Liver (tissue), 9 donors: ENCODE measurements around the gene LRRN4CL. TPM values are rescaled to one million over a fixed set of nuclear protein-coding genes. Genes with fewer than 3 reads are reported as not detected.
A peak's percentile ranks its signal among the peaks of the same experiment; 100 is the strongest.

ENCODE experiments used
- DNase-seq: peaks from one replicate; pipeline ENCODE4 v3.0.0-alpha.2; 2017; ENCODE audit warnings: low spot score
- H3K27ac ChIP-seq, 2 donors: one replicate each; pipeline ENCODE4 v1.7.0; 2013; ENCODE audit warnings: inconsistent platforms in 2 of 2, low read length in 2 of 2, control low read depth in 1 of 2, low read depth in 1 of 2, mild to moderate bottlenecking in 1 of 2
- H3K27me3 ChIP-seq, 4 donors: one replicate each; pipeline versions ENCODE4 v1.6.1 to v1.7.0; 2013; ENCODE audit warnings: low read length in 3 of 4, inconsistent platforms in 1 of 4, mild to moderate bottlenecking in 1 of 4, moderate library complexity in 1 of 4; ENCODE audit not compliant: control insufficient read depth in 4 of 4, insufficient read depth in 4 of 4
- H3K36me3 ChIP-seq, 4 donors: one replicate each; pipeline versions ENCODE4 v1.6.1 to v1.7.0; 2013; ENCODE audit warnings: low read length in 3 of 4, mild to moderate bottlenecking in 3 of 4, low read depth in 1 of 4, moderate library complexity in 1 of 4; ENCODE audit not compliant: control insufficient read depth in 4 of 4, insufficient read depth in 3 of 4
- H3K4me1 ChIP-seq, 4 donors: one replicate each; pipeline versions ENCODE4 v1.6.1 to v1.7.0; 2013; ENCODE audit warnings: low read length in 3 of 4, mild to moderate bottlenecking in 3 of 4, moderate library complexity in 1 of 4; ENCODE audit not compliant: control insufficient read depth in 4 of 4, insufficient read depth in 4 of 4
- H3K4me3 ChIP-seq, 3 donors: one replicate each; pipeline versions ENCODE4 v1.6.1 to v1.7.0; 2013; ENCODE audit warnings: low read length in 3 of 3, control low read depth in 1 of 3, low read depth in 1 of 3, mild to moderate bottlenecking in 1 of 3
- H3K9ac ChIP-seq, 2 donors: one replicate each; pipeline ENCODE4 v1.7.0; 2013; ENCODE audit warnings: low read length in 2 of 2, mild to moderate bottlenecking in 2 of 2, moderate library complexity in 2 of 2, control low read depth in 1 of 2, low read depth in 1 of 2
- H3K9me3 ChIP-seq, 4 donors: one replicate each; pipeline versions ENCODE4 v1.6.1 to v1.7.0; 2013; ENCODE audit warnings: low read length in 3 of 4; ENCODE audit not compliant: control insufficient read depth in 4 of 4
- ATF3 ChIP-seq: IDR thresholded peaks from 2 replicates; pipeline ENCODE4 v1.6.1; 2016; ENCODE audit warnings: antibody characterized with exemption
- EGR1 ChIP-seq, 2 donors: IDR thresholded peaks; 2 replicates each; pipeline ENCODE4 v1.6.1; 2016 to 2018; ENCODE audit warnings: antibody characterized with exemption in 2 of 2, low read depth in 2 of 2
- FOXA1 ChIP-seq: IDR thresholded peaks from 2 replicates; pipeline ENCODE4 v1.6.1; 2016; ENCODE audit warnings: antibody characterized with exemption
- FOXA2 ChIP-seq: IDR thresholded peaks from 2 replicates; pipeline ENCODE4 v1.6.1; 2016; ENCODE audit warnings: antibody characterized with exemption
- GABPA ChIP-seq, 2 donors: IDR thresholded peaks in 1 of 2; conservative IDR thresholded peaks in 1 of 2; 2 replicates each; pipeline ENCODE4 v1.6.1; 2016; ENCODE audit warnings: antibody characterized with exemption in 2 of 2, mild to moderate bottlenecking in 1 of 2, moderate library complexity in 1 of 2
- HNF4A ChIP-seq, 2 donors: conservative IDR thresholded peaks; 2 replicates each; pipeline ENCODE4 v1.6.1; 2016; ENCODE audit warnings: antibody characterized with exemption in 2 of 2, mild to moderate bottlenecking in 2 of 2
- HNF4G ChIP-seq: IDR thresholded peaks from 2 replicates; pipeline ENCODE4 v1.6.1; 2016; ENCODE audit warnings: antibody characterized with exemption
- JUND ChIP-seq, 2 donors: IDR thresholded peaks; 2 replicates each; pipeline ENCODE4 v1.6.1; 2016; ENCODE audit warnings: antibody characterized with exemption in 2 of 2
- MAX ChIP-seq: IDR thresholded peaks from 2 replicates; pipeline ENCODE4 v1.6.1; 2016; ENCODE audit warnings: antibody characterized with exemption
- NR2F2 ChIP-seq: IDR thresholded peaks from 2 replicates; pipeline ENCODE4 v1.6.1; 2016; ENCODE audit warnings: antibody characterized with exemption
- RAD21 ChIP-seq, 2 donors: IDR thresholded peaks; 2 replicates each; pipeline ENCODE4 v1.6.1; 2016; ENCODE audit warnings: antibody characterized with exemption in 2 of 2, mild to moderate bottlenecking in 2 of 2
- RXRA ChIP-seq, 2 donors: IDR thresholded peaks; 2 replicates each; pipeline ENCODE4 v1.6.1; 2017 to 2018; ENCODE audit warnings: antibody characterized with exemption in 2 of 2, mild to moderate bottlenecking in 1 of 2
- SP1 ChIP-seq: IDR thresholded peaks from 2 replicates; pipeline ENCODE4 v1.6.1; 2018; ENCODE audit warnings: antibody characterized with exemption, mild to moderate bottlenecking
- TAF1 ChIP-seq: conservative IDR thresholded peaks from 2 replicates; pipeline ENCODE4 v1.6.1; 2016; ENCODE audit warnings: antibody characterized with exemption, mild to moderate bottlenecking
- YY1 ChIP-seq: IDR thresholded peaks from 2 replicates; pipeline ENCODE4 v1.6.1; 2016; ENCODE audit warnings: antibody characterized with exemption, mild to moderate bottlenecking
- ZBTB33 ChIP-seq: IDR thresholded peaks from 2 replicates; pipeline ENCODE4 v1.6.1; 2016; ENCODE audit warnings: antibody characterized with exemption
- WGBS: extraction: QIAGEN DNeasy Blood & Tissue Kit; methylation state at CpG from one replicate; pipeline ENCODE4 v1.1.7; 2013; 5-methylcytosine and 5-hydroxymethylcytosine counted together
- polyA plus RNA-seq, 2 donors: library from polyadenylated mRNA; stranded (reverse) in 1 of 2; unstranded in 1 of 2; fragments of 200-250 nt in 1 of 2; fragments of >200 nt in 1 of 2; fragmentation: Nextera tagmentation in 1 of 2; extraction: Ambion mirVana in 1 of 2; gene quantifications; one replicate each; pipeline versions ENCODE4 v1.2.1 to v1.2.3, GENCODE V29; 2013 to 2015
- total RNA-seq, 2 donors: library from RNA; depleted of rRNA; stranded (reverse); fragments of >200 nt; gene quantifications; one replicate each; pipeline ENCODE4 v1.2.3, GENCODE V29; 2014
- TF ChIP-seq, protein P1 (sequence below): IDR thresholded peaks from 2 replicates; pipeline ENCODE4 v1.6.1; 2016; ENCODE audit warnings: antibody characterized with exemption, mild to moderate bottlenecking
- TF ChIP-seq, protein P2 (sequence below): fragments of 150-350 bp; IDR thresholded peaks from 2 replicates; pipeline ENCODE4 v1.5.1; 2017; ENCODE audit warnings: improper control_type of control experiment, low read depth, low read length; ENCODE audit not compliant: missing input control
- donor health status: healthy.
- donor health status: healthy.
- donor health status: healthy.
- donor health status: healthy.
- donor health status: healthy.

Gene LRRN4CL
- total and polyA plus RNA-seq, 4 donors: 0.06 to 0.08 TPM; not detected in 2

DNA sequence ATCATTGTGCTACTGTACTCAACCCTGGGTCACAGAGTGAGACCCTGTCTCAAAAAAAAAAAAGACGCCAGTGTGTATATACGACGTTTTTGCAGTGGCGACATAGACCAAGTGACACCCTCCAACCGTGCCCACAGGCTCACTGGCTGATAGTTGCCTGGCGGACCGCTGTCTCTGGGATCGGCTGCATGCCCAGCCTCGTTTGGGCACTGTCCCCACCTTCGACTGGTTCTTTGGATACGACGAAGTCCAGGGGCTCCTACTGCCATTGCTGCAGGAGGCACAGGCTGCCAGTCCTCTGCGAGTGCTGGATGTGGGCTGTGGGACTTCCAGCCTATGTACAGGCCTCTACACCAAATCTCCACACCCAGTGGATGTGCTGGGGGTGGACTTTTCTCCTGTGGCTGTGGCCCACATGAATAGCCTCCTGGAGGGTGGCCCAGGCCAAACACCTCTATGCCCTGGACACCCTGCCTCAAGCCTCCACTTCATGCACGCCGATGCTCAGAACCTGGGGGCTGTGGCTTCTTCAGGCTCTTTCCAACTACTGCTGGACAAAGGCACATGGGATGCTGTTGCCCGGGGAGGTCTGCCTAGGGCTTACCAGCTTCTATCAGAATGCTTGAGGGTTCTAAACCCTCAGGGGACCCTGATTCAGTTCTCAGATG is 22.9 kb downstream of the LRRN4CL start (continued):
- TF ChIP-seq EGR1 (IDR thresholded peaks at IDR 0.05; ENCODE audit: low read depth in 2 of 2): no peak

DNA sequence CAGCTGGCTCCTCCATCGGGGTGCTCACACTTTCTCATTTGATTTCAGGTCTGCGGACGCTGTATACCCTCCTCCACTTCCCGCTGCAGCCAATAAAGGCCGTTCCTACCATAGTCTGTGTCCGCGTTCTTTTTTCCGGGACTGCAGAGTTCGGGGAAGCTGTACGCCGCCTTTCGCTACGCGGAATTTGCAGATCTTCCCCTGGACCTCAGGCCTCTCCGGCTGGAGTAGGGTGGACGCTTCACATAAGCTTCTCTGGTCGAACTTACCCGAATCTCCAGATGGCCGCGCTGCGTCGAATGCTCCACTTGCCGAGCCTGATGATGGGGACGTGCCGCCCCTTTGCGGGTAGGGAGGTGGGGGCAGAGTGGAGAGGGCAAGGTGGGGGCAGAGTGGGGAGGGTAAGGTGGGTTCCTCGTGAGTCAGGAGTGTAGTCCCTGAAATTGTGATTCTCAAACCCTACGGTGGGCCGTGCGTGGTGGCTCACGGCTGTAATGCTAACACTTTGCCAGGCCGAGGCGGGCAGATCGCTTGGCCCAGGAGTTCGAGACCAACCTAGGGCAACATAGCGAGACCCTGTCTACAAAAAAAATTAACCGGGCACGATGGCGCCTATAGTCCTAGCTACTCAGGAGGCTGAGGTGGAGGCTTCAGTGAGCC is 23.6 kb downstream of the LRRN4CL start:
- Histone ChIP-seq H3K4me3 (peak overlapping the region; percentile 82 to 97 (median 96)), H3K9ac (peak overlapping the region; percentile 68 to 90), H3K4me1 (peaks cover 13 to 38% (median 29%) of the 10 kb centered on the region in 4 donors), H3K9me3 (no peaks in the 10 kb centered on the region), H3K27ac (peak overlapping the region; percentile 85 to 89), H3K36me3 (peaks cover 3 to 10% (median 6%) of the 10 kb centered on the region in 4 donors), H3K27me3 (no peaks in the 10 kb centered on the region)
- no peak for DNase-seq
- TF ChIP-seq RXRA (IDR thresholded peaks at IDR 0.05) (no peak), FOXA1 (no peak), SP1 (no peak), MAX (no peak), ATF3 (no peak), HNF4A (conservative IDR thresholded peaks at IDR 0.05) (no peak), NR2F2 (no peak), JUND (IDR thresholded peaks at IDR 0.05) (no peak), GABPA (IDR thresholded peaks at IDR 0.05 in 1 of 2, conservative IDR thresholded peaks at IDR 0.05 in 1 of 2) (no peak), HNF4G (no peak), YY1 (no peak), FOXA2 (no peak), EGR1 (IDR thresholded peaks at IDR 0.05; ENCODE audit: low read depth in 2 of 2) (no peak), ZBTB33 (no peak), TAF1 (no peak), RAD21 (IDR thresholded peaks at IDR 0.05) (no peak)
- TF ChIP-seq, protein P1, sequence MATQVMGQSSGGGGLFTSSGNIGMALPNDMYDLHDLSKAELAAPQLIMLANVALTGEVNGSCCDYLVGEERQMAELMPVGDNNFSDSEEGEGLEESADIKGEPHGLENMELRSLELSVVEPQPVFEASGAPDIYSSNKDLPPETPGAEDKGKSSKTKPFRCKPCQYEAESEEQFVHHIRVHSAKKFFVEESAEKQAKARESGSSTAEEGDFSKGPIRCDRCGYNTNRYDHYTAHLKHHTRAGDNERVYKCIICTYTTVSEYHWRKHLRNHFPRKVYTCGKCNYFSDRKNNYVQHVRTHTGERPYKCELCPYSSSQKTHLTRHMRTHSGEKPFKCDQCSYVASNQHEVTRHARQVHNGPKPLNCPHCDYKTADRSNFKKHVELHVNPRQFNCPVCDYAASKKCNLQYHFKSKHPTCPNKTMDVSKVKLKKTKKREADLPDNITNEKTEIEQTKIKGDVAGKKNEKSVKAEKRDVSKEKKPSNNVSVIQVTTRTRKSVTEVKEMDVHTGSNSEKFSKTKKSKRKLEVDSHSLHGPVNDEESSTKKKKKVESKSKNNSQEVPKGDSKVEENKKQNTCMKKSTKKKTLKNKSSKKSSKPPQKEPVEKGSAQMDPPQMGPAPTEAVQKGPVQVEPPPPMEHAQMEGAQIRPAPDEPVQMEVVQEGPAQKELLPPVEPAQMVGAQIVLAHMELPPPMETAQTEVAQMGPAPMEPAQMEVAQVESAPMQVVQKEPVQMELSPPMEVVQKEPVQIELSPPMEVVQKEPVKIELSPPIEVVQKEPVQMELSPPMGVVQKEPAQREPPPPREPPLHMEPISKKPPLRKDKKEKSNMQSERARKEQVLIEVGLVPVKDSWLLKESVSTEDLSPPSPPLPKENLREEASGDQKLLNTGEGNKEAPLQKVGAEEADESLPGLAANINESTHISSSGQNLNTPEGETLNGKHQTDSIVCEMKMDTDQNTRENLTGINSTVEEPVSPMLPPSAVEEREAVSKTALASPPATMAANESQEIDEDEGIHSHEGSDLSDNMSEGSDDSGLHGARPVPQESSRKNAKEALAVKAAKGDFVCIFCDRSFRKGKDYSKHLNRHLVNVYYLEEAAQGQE: no peak
- TF ChIP-seq, protein P2, sequence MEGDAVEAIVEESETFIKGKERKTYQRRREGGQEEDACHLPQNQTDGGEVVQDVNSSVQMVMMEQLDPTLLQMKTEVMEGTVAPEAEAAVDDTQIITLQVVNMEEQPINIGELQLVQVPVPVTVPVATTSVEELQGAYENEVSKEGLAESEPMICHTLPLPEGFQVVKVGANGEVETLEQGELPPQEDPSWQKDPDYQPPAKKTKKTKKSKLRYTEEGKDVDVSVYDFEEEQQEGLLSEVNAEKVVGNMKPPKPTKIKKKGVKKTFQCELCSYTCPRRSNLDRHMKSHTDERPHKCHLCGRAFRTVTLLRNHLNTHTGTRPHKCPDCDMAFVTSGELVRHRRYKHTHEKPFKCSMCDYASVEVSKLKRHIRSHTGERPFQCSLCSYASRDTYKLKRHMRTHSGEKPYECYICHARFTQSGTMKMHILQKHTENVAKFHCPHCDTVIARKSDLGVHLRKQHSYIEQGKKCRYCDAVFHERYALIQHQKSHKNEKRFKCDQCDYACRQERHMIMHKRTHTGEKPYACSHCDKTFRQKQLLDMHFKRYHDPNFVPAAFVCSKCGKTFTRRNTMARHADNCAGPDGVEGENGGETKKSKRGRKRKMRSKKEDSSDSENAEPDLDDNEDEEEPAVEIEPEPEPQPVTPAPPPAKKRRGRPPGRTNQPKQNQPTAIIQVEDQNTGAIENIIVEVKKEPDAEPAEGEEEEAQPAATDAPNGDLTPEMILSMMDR: no peak
- WGBS: 5% methylated on average over 39 of the region's 39 CpGs
